Left ventricle myocardium inferior (tissue), 1 donor: ENCODE measurements around the gene DTD1. TPM values are rescaled to one million over a fixed set of nuclear protein-coding genes. Genes with fewer than 3 reads are reported as not detected.

Source experiments
- DNase-seq: peaks from one replicate; pipeline ENCODE4 v3.0.0-alpha.2; 2020
- H3K27ac ChIP-seq: fragments of 200-600 bp; replicated peaks from 2 replicates; pipeline ENCODE4 v1.8.0; 2021
- H3K27me3 ChIP-seq: fragments of 200-600 bp; 2 replicates; pipeline ENCODE4 v1.8.0; 2021; ENCODE audit warnings: low read depth
- H3K36me3 ChIP-seq: fragments of 200-600 bp; 2 replicates; pipeline ENCODE4 v1.8.0; 2021
- H3K4me1 ChIP-seq: fragments of 200-600 bp; 2 replicates; pipeline ENCODE4 v1.8.0; 2021
- H3K4me3 ChIP-seq: fragments of 200-600 bp; 2 replicates; pipeline ENCODE4 v1.8.0; 2021; ENCODE audit warnings: mild to moderate bottlenecking, moderate library complexity
- H3K9me3 ChIP-seq: fragments of 200-600 bp; replicated peaks from 2 replicates; pipeline ENCODE4 v1.8.0; 2021
- CTCF ChIP-seq: fragments of 200-600 bp; IDR thresholded peaks from 2 replicates; pipeline ENCODE4 v1.8.0; 2021; ENCODE audit warnings: antibody characterized with exemption, mild to moderate bottlenecking, borderline replicate concordance
- intact Hi-C: fragments of 100-400 bp; cut with micrococcal nuclease; formaldehyde crosslinking; loops from one replicate; pipeline ENCODE4 v1.11.0; 2022
- total RNA-seq: library from RNA; stranded (reverse); fragmentation: NEBNext Ultra II Directional; extraction: Animal tissue kit (Norgen Biotek cat#: 25700); gene quantifications from one replicate; pipeline ENCODE4 v1.2.1, GENCODE V29; 2021
- donor health status: DM: no; HTN: yes; CAD: no; lungs with severe emphysema.

DTD1 gene
- total RNA-seq, 1 donor from 2014 or later: 12.2 TPM

- Histone ChIP-seq H3K9me3 (no peaks in the 10 kb centered on the region), H3K4me1 (no peaks in the 10 kb centered on the region), H3K27me3 (no peaks in the 10 kb centered on the region), H3K36me3 (peaks cover 16% of the 10 kb centered on the region), H3K27ac (no peak overlapping the region), H3K4me3 (no peak overlapping the region)
- intact Hi-C loops: loop anchor here (10.0 kb wide), 1 partner anchor 63 kb away; no protein-coding TSS in a partner anchor
- no peak for TF ChIP-seq CTCF
- DNase-seq: no peak
Measured at GRCh38 chr20:18767676-18768075, 179.8 kb downstream of the DTD1 start.

- no peak overlapping the region for H3K27ac ChIP-seq
- H3K27me3 ChIP-seq: no peaks in the 10 kb centered on the region
- no peak overlapping the region for H3K4me3 ChIP-seq
- TF ChIP-seq CTCF: no peak
- no peak for DNase-seq
- H3K36me3 ChIP-seq: no peaks in the 10 kb centered on the region
- no peaks in the 10 kb centered on the region for H3K9me3 ChIP-seq
- intact Hi-C loops: no loop called here
- no peaks in the 10 kb centered on the region for H3K4me1 ChIP-seq
Measured at GRCh38 chr20:18773566-18773965, 185.7 kb downstream of the DTD1 start.

GRCh38 chr20:18774207-18774606 is 186.4 kb downstream of the DTD1 start:
- Histone ChIP-seq H3K9me3 (no peaks in the 10 kb centered on the region), H3K4me1 (no peaks in the 10 kb centered on the region), H3K4me3 (no peak overlapping the region), H3K27ac (no peak overlapping the region), H3K36me3 (no peaks in the 10 kb centered on the region), H3K27me3 (no peaks in the 10 kb centered on the region)
- no peak for TF ChIP-seq CTCF
- intact Hi-C loops: no loop called here
- no peak for DNase-seq

- Histone ChIP-seq H3K36me3 (no peaks in the 10 kb centered on the region), H3K27ac (no peak overlapping the region), H3K9me3 (no peaks in the 10 kb centered on the region), H3K4me1 (no peaks in the 10 kb centered on the region), H3K27me3 (no peaks in the 10 kb centered on the region), H3K4me3 (no peak overlapping the region)
- intact Hi-C loops: no loop called here
- DNase-seq: no peak
- TF ChIP-seq CTCF: no peak
Measured at GRCh38 chr20:18775633-18776032, 187.8 kb downstream of the DTD1 start.

GRCh38 chr20:18778690-18779392 is 191.0 kb downstream of the DTD1 start:
- Histone ChIP-seq H3K9me3 (no peaks in the 10 kb centered on the region), H3K27me3 (no peaks in the 10 kb centered on the region), H3K4me3 (no peak overlapping the region), H3K4me1 (no peaks in the 10 kb centered on the region), H3K27ac (no peak overlapping the region), H3K36me3 (no peaks in the 10 kb centered on the region)
- DNase-seq: no peak
- intact Hi-C loops: no loop called here
- TF ChIP-seq CTCF: no peak
